Activated CD8-positive, alpha-beta memory T cell treated with anti-CD3 and anti-CD28 coated beads, Interleukin-2, amount 50 U/mL, for 24 hours (primary cell): ENCODE measurements around the gene MCAM.

Experiments used
- DNase-seq: peaks from one replicate; pipeline ENCODE4 v3.0.0-alpha.2; 2020; ENCODE audit errors: extremely low read depth

MCAM gene, protein sequence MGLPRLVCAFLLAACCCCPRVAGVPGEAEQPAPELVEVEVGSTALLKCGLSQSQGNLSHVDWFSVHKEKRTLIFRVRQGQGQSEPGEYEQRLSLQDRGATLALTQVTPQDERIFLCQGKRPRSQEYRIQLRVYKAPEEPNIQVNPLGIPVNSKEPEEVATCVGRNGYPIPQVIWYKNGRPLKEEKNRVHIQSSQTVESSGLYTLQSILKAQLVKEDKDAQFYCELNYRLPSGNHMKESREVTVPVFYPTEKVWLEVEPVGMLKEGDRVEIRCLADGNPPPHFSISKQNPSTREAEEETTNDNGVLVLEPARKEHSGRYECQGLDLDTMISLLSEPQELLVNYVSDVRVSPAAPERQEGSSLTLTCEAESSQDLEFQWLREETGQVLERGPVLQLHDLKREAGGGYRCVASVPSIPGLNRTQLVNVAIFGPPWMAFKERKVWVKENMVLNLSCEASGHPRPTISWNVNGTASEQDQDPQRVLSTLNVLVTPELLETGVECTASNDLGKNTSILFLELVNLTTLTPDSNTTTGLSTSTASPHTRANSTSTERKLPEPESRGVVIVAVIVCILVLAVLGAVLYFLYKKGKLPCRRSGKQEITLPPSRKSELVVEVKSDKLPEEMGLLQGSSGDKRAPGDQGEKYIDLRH

GRCh38 chr11:119316729-119317591 lies at the start of gene MCAM:
Gene MCAM, minus strand, starts transcription at chr11:119317130. Its CDS starts 29 bp downstream, at chr11:119317101.
- DNase-seq, result no peak

DNA sequence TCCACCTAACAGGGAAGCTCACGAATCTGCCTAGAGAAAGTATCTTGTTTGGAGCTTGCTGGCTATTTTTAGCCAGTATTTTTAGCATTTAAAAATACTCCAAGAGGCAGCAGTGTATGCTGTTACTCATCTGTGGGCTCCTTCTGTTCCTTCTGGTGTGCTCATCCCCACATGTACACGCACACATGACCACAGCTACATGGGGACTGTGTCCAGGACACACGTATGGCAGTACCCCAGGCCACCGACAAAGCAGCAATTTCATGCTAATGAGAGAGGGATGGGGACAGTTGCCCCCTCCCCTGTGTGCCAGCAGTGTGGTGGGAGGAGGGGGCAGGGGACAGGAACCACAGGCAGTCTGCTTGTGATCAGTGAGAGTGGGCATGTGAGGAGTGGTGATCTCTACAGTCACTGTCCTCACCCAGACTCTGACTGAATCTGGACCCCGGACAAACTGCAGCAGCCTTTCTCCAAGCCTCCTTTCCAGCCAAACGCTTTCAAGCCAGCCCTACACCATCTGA lies 48.2 kb upstream of the MCAM start:
- no peak for DNase-seq

DNA sequence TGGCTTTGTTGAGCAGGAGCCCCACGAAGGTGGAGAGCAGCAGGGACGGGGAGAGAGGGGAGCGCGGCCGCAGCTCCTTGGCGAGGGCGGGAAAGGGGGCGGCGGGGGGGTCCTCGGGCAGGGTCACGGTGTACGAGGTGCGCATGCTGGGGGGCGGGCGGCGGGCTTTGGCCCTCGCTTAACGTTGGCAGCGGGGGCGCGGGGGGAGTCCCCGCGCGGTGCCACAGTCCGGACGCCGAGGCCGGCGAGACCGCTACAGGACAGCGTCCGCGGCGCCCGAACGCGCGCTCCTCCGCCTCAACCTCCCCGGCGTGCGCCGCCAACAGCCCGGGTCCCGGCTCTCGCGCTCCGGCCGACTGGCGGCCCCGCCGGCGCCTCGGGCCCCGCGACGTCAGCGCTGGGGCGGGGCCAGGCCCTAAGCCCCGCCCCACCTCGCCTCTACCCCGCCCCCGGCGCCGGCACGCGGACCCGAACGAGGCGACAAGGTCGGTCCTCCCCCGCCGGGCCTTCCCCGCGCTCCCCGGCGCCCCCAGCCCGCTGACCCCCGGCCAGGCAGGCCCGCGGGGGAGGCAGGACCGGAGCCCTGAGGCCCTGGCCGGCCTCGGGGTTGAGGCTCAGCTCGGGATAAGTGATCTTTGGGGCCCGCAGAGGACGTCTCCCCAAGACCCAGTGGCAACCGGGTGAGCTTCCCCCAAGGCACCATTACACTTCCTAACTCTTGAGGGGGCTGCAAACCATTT lies 47.1 kb upstream of the MCAM start:
- DNase-seq, result no peak

- no peak for DNase-seq
Observed at GRCh38 chr11:119363081-119363850, 46.3 kb upstream of the MCAM start.

DNA sequence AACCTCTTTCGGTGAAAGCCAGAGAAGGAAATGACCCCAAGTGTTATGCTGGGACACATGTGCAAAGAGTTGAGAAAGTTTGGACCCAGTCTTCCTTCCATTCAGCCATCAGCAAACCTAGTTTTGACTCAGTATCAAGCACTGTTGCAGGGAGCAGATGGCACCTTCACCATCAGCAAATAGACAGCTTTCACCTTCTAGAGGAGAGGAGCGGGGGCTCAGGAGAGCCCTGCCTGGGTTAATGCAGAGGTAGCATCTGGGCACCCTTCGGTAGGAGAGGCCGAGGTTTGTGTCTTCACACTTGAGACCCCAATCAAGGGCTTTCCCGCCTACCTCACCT lies 45.8 kb upstream of the MCAM start:
- DNase-seq, result no peak

GRCh38 chr11:119361941-119362725 lies 45.2 kb upstream of the MCAM start:
- DNase-seq, result no peak

DNA sequence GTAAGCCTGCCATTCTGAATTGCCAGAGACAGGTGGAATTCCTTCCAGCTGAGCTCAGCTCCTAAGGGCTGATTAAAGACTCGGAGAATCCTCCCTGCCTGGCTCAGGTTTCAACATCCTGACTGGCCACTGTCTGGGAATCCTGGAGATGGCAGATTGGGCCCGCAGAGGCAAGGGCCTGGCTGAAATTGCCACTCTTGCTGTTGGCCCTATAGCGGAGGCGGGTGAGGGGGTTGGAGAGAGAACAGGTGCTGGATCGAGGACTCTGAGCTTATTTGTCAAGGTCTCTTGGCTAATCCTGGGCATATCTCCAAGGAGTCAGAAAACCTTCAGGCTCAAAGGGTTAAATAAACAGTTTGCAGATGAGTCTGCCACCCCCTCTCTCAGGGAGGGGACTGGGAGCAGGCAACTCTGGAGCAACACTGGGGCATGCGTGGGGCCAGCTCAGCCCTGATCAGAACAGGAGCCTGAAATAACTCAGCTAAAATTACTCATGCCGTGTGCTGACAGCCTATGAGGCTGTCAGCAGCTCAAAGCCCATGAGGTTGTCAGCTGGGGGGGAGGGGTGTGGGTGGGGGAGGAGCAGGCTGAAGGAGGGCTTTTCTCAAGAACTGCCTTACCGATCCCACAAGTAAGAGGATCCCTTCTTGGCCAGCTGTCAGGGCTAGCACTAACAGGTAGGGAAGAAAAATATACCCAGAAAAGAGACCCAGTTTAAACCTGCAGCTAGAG lies 44.3 kb upstream of the MCAM start:
- peak; percentile 8 for DNase-seq

- no peak for DNase-seq
Observed at GRCh38 chr11:119359365-119360214, 42.7 kb upstream of the MCAM start.

DNA sequence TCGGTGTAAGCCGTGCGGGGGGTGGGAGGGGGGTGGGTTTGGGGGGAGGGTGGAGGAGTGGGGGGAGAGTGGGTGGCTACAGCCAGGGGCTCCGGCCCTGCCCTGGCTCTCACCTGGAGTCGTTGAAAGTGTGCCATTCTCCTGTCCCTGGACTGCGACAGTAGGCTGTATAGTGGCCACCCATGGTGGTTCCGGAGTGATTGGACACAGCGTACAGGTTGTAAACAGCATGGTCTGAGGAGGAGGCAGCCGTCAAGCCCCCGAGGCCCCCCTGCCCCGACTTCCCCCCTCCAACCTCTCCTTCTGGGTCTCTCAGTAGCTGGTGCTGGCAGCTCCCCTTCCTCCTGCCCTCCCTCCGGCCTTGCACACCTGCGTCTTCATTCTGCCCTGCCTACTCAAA lies 40.1 kb upstream of the MCAM start:
- no peak for DNase-seq

- peak; percentile 17 for DNase-seq
Observed at GRCh38 chr11:119356349-119357031, 39.6 kb upstream of the MCAM start.

- DNase-seq, result no peak
Observed at GRCh38 chr11:119355091-119355843, 38.3 kb upstream of the MCAM start.

GRCh38 chr11:119352857-119353260 lies 35.9 kb upstream of the MCAM start:
- no peak for DNase-seq

GRCh38 chr11:119351232-119351631 lies 34.3 kb upstream of the MCAM start:
- DNase-seq, result no peak

- DNase-seq, result no peak
Observed at GRCh38 chr11:119350302-119350701, 33.4 kb upstream of the MCAM start.

- DNase-seq, result no peak
Observed at GRCh38 chr11:119347940-119348605, 31.1 kb upstream of the MCAM start.

- DNase-seq, result no peak
Observed at GRCh38 chr11:119347242-119347641, 30.3 kb upstream of the MCAM start.
